ENCODE measurements around the gene C6orf120. TPM values are rescaled to one million over a fixed set of nuclear protein-coding genes. Genes with fewer than 3 reads are reported as not detected.

C6orf120 gene
- total RNA-seq, 4 donors from 2014 or later: 16.7 to 35.3 (median 29.2) TPM

DNA sequence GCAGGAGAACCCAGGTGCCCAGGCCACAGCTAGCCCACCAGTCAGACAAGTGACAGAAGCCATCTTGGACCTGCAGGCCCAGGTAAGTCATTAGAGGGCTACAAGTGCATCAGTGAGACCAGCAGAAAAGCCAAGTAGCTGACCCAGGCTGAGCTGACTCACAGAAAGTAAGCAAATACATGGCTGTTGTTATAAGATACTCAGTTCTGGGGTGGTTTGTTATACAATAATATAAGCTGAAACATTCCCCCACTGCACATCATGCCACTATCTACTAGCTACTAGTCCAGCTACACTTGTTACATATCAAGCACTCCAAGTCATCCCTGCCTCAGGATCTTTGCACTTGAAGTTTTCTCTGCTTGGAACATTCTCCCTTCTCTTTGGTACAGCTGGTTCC is 39.4 kb downstream of the C6orf120 start:
- H3K4me1 ChIP-seq: no peaks in the 10 kb centered on the region
- H3K27me3 ChIP-seq: no peaks in the 10 kb centered on the region
- H3K9me3 ChIP-seq: no peaks in the 10 kb centered on the region
- H3K27ac ChIP-seq: no peak overlapping the region
- H3K36me3 ChIP-seq: no peaks in the 10 kb centered on the region
- DNase-seq: no peak
- intact Hi-C loops (cut with DNase I; ENCODE audit: low total_unique reads): no loop called here
- H3K4me3 ChIP-seq: no peak overlapping the region
- TF ChIP-seq, protein P1, sequence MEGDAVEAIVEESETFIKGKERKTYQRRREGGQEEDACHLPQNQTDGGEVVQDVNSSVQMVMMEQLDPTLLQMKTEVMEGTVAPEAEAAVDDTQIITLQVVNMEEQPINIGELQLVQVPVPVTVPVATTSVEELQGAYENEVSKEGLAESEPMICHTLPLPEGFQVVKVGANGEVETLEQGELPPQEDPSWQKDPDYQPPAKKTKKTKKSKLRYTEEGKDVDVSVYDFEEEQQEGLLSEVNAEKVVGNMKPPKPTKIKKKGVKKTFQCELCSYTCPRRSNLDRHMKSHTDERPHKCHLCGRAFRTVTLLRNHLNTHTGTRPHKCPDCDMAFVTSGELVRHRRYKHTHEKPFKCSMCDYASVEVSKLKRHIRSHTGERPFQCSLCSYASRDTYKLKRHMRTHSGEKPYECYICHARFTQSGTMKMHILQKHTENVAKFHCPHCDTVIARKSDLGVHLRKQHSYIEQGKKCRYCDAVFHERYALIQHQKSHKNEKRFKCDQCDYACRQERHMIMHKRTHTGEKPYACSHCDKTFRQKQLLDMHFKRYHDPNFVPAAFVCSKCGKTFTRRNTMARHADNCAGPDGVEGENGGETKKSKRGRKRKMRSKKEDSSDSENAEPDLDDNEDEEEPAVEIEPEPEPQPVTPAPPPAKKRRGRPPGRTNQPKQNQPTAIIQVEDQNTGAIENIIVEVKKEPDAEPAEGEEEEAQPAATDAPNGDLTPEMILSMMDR (IDR thresholded peaks at IDR 0.05): no peak
- TF ChIP-seq POLR2A (IDR thresholded peaks at IDR 0.05): no peak

- Histone ChIP-seq H3K4me1 (no peaks in the 10 kb centered on the region), H3K27ac (no peak overlapping the region), H3K4me3 (no peak overlapping the region), H3K9me3 (no peaks in the 10 kb centered on the region), H3K36me3 (no peaks in the 10 kb centered on the region), H3K27me3 (no peaks in the 10 kb centered on the region)
- no peak for TF ChIP-seq POLR2A (IDR thresholded peaks at IDR 0.05)
- TF ChIP-seq, protein P1 (IDR thresholded peaks at IDR 0.05): no peak
- intact Hi-C loops (cut with DNase I; ENCODE audit: low total_unique reads): no loop called here
- DNase-seq: no peak
Observed at GRCh38 chr6:169745405-169745804, 43.5 kb downstream of the C6orf120 start.

GRCh38 chr6:169746556-169746955 is 44.6 kb downstream of the C6orf120 start:
- H3K4me1 ChIP-seq: no peaks in the 10 kb centered on the region
- no peak overlapping the region for H3K4me3 ChIP-seq
- no peak for TF ChIP-seq POLR2A (IDR thresholded peaks at IDR 0.05)
- TF ChIP-seq, protein P1 (IDR thresholded peaks at IDR 0.05): no peak
- H3K27me3 ChIP-seq: no peaks in the 10 kb centered on the region
- no peaks in the 10 kb centered on the region for H3K36me3 ChIP-seq
- H3K9me3 ChIP-seq: no peaks in the 10 kb centered on the region
- DNase-seq: no peak
- intact Hi-C loops (cut with DNase I; ENCODE audit: low total_unique reads): no loop called here
- H3K27ac ChIP-seq: no peak overlapping the region

- Histone ChIP-seq H3K27me3 (no peaks in the 10 kb centered on the region), H3K4me1 (no peaks in the 10 kb centered on the region), H3K9me3 (no peaks in the 10 kb centered on the region), H3K27ac (peak within 1 kb of the TSS; percentile 90 to 97), H3K36me3 (no peaks in the 10 kb centered on the region), H3K4me3 (peak within 1 kb of the TSS; percentile 57 to 90)
- intact Hi-C loops (cut with DNase I; ENCODE audit: low total_unique reads): no loop called here
- TF ChIP-seq, protein P1 (IDR thresholded peaks at IDR 0.05): peak in 3 of 4 experiments; percentile 33 to 80 (median 42)
- peak; percentile 73 to 90 for TF ChIP-seq POLR2A (IDR thresholded peaks at IDR 0.05)
- peak; percentile 91 to 94 for DNase-seq
Observed at GRCh38 chr6:169751242-169752073, 49.5 kb downstream of the C6orf120 start, which contains the start of the genes DYNLT2 and ERMARD. Gene DYNLT2 (minus strand): TSS chr6:169751572. CDS start chr6:169751458, 114 bp downstream. Gene ERMARD (plus strand): TSS chr6:169751622. CDS start chr6:169751658, 36 bp downstream.

- H3K4me1 ChIP-seq: no peaks in the 10 kb centered on the region
- no peaks in the 10 kb centered on the region for H3K27me3 ChIP-seq
- TF ChIP-seq, protein P1 (IDR thresholded peaks at IDR 0.05): no peak
- TF ChIP-seq POLR2A (IDR thresholded peaks at IDR 0.05): no peak
- no peak for DNase-seq
- peak overlapping the region; percentile 90 to 97 for H3K27ac ChIP-seq
- H3K9me3 ChIP-seq: no peaks in the 10 kb centered on the region
- peak overlapping the region; percentile 57 to 90 for H3K4me3 ChIP-seq
- intact Hi-C loops (cut with DNase I; ENCODE audit: low total_unique reads): no loop called here
- H3K36me3 ChIP-seq: no peaks in the 10 kb centered on the region
Observed at GRCh38 chr6:169752074-169752623, 50.2 kb downstream of the C6orf120 start.
